Bone marrow (tissue), 2 donors: ENCODE data around the gene USP19.

Source experiments
- DNase-seq, 2 donors: peaks; one replicate each; lab custom pipeline; 2025; lab: John Stamatoyannopoulos, UW

The USP19 gene

DNA sequence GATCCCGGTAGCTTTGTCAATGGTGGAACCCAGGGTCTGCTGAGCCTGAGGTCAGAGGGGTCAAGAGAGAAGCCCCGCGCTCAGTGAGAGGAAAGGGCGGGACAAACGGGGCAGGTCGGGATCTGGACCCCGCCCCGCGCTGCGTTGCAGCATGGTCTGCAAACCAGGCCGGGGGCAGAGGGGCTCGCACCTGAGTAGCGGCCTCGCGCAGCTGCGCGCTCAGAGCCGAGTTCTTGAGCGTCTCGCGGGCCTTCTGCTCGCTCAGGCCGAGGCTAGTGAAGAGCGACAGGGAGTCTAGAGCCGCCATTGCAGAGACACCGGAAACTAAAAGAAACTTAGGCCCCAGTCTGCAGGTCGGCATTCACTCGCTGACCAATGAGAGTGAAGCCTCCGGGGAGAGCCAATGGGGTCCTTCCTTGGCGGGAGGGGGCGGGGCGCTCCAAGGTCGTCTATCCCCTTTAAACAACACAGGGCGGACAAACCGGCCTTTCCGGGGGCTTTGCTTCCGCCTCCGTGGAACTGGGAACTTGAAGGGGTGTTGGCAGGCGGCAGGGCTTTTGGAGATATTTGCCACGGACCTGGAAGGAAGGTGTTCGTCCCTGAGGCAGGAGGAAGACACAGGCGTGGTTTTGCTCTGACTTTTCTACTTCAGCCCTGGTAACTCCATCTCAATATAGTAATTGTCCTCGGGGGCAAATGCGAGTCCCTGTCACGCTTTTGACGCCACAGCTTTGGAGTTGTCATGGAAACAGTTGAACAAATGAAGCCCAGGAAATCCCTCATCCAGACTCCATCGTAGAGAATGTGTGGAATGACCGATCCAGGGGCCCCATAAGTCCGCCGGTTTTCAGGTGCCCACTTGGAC lies 16.0 kb downstream of the USP19 start, which contains the start of gene QARS1:
QARS1 (minus strand) TSS at position 331 of the 865 bp plus-strand sequence; CDS start at position 307, 24 bp downstream.
- DNase-seq, result peak; percentile 61 to 85

DNA sequence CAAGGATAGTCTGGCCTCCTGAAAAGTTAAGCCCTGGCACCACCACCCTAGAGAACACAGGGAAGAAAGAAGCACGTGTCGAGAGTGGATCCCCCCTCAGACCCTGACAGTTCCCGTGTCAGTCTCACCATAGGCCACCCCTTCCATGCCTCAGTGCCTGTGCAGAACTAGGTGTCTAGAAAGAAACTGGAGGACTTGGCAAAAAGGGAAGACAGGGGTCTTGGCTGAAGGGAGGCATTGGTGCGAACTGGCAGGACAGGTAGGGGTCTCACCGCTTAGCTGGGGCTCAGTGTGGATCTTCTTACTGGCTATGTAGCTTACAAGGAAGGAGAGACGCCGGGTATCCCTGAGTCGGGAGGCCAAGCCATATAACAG lies 16.6 kb downstream of the USP19 start:
- DNase-seq, result no peak

DNA sequence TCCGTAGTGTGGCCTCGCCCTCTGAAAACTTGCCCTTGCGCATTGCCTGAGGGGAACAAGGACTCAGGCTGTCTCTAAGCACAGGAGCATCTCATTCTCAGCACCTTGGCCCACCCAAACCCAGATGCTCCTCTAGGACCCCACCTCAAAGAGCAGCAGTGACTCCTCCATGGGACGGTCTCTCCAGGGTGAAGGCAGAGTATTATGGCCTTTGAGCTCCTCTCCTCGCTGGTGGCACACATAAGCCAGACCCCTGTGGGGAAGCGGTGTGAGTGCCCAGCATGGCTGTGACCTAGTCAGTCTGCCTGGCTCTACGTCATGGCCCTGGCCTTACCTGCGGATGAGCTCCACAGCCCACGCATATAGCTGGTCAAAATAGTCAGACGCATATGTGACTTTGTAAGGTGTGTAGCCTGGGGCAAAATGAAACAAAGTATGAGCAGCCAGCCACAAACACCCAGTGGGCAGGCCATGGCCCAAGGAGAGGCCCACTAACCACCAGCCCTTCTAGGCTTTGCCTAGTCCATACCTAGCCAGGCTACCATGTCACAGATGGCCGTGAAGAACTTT lies 20.5 kb downstream of the USP19 start:
- DNase-seq, result no peak

DNA sequence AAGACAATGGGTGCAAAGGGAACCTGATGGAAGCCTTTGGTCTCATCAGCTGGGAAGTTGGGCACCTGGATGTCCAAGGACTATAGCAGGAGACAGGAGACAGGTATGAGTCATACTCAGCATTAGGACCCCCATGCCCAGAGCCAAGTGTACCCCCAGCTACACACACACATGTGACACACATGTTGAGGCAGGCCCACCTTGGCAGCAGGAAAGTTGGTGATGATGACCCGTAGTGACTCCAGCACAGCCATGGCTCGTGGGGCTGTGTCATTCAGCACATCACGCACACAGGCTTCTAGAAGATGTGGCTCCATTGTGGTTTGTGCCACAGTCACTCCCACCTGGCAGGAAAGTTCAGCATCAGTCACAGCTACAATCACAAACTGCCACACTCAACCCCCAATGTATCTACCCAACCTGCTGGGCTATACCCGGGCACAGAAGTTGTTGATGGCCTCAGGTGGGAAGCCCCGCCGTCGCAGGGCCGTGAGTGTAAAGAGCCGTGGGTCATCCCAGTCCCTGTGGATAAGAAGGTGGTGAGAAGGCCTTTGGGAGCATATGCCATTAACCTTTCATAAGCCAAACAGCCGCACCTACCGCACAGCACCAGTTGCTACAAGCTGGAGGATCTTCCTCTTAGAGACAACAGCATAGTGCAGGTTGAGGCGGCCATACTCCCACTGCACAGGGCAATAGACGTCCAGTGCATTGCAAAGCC lies 21.6 kb downstream of the USP19 start:
- DNase-seq, result no peak

DNA sequence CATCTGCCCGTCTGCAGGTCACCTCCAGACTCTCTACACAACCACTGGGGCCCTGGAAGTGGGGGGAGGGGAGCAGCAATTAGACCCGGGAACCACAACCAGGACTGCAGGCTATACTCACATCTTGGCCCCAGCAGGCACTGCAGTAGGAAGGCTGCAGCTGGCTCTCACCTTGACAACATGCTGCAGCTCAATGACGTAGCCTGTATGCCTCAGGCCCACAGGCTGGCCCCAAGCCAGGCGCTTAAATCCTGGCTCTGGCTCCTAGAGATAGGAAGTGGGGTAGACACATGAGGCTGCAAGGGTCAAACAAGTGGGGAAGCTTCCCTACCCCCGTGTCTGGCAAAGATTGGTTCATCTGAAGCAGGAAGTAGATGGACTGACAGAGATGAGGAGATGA lies 22.2 kb downstream of the USP19 start:
- DNase-seq, result no peak

DNA sequence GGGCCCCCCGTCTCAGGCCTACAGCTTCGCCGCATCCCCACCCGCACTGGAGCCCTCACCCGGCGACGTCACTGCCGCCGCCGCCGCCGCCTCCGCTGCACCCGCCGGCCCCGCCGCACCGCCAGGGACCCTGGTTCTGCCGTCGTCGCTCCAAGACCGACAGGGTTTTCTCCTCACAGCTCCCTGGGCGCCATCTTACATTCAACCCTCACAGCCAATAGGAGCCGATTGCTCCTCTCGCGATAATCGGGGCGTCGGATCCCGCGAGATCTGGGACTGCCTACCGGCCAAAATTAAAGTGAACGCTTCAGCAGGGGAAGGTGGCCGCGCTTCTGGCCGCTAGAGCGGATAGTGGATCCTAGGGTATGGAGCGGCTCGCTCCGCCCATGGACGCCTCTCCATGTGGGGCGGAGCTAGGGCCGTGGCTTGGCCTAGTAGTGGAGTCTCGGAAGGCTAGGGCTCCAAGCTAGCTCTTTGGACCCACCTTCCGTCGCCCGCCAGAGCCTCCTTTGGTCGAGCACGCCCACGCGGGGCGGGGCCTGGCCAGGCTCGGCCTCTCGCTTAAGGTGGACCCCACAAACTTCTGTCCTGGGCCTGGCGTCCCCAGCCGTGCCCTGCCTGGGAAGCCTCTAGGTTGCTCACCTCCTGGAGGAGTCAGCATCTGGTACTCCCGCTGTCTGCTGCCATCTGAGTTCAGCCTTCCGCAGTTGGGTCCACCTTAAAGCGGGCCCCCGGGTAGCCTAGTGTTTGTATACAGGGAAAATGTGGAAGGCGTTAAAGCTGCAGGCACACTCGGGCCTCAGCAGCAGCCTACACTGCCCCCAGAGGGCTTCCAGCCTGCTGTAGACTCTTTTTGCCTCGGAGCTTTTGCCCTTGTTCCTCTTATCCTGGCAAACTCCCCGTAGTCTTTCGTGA lies 26.5 kb downstream of the USP19 start, which contains the start of gene QRICH1:
QRICH1 (minus strand) TSS at position 219 of the 915 bp plus-strand sequence. CDS start 17,054 bp downstream, outside the sequence.
- peak; percentile 99 for DNase-seq

DNA sequence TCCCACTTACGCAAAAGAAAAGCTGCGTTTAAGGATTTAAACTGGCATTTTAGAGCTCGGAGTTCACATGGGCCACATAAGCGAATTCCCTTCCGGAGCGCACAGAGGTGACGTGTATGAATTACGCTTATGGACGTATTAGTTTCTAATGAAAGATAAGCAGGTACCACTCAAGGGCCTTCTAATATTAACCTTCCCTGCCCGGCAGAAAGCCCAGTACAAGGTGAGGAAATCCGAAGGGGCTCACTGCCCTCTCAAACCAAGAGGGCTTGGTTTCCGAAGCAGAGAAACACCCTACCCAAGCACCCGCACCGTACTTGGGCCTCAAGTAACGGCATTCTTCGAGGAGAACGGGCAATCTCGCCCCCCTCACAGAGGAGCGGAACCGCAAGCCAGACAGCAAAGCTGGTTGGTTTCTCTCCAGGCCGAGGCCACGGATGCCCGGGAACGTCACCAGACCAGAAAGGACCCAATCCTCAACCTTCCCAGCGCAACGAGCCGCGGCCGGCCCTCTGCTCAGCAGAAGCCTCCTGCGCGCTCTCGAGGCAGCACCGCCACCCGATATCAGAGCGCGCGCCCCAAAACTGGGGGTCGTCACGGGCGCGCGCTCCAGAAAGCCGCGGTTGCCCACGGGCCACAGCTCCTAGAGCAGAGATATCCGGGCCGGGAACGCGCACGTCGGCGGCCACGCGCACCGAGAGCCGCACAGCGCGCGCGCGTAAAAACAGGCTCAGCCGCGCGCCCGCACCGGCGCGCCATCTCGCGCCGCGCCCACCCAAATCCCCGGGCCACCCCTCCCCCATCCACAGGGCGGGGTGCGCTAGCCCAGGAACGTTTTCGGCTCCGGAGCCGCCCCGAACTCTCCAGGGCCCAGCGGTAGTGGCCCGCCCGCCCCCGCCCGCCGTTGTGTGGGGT lies 27.4 kb downstream of the USP19 start:
- peak; percentile 13 to 77 for DNase-seq

DNA sequence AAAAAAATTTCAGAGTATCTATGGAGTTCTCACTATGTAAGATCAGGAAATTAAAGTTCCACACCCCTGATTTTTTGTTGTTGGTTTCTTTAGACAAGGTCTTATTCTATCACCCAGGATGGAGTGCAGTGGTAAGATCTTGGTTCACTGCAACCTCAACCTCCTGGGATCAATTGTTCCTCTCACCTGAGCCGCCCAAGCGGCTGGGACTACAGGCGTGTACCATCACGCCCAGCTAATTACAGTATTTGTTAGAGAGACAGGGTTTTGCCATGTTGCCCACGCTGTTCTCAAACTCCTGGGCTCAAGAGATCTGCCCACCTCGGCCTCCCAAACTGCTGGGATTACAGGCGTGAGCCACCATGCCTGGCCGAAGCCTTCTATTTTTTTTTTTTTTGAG lies 39.2 kb downstream of the USP19 start:
- no peak for DNase-seq

DNA sequence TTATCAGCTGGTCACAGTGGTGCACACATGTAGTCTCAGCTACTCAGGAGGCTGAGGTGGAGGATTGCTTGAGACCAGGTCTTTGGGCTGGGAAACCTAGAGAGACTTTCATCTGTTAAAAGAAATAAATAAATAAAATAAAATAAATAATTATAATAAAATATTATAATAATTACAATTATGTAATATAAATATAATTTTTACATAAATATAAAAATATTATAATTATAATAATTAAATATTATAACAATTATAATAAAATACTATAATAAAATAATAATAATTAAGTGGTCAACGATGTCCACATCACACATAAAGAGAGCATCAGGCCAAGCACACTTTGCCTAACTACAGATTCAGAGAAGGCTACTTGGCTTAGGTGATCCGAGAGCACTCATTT lies 41.4 kb downstream of the USP19 start:
- no peak for DNase-seq

DNA sequence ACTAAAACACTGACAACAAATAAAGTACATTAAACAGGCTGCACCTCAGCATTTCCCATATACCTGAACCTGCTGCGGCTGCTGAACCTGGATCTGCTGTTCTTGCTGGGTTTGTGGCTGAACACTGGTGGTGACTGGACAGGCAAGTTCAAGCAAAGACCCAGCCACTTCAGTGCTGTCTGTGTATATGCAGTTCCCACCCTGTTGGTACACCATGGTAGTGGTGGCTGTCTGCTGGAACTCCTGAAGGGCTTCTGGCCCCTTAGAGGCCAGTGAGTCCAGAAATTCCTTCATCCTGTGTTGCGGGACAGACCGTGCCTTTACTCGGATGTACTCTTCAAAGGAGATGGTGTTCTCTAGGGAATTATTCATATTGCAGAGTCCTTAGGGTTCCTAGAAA lies 44.0 kb downstream of the USP19 start:
- no peak for DNase-seq

DNA sequence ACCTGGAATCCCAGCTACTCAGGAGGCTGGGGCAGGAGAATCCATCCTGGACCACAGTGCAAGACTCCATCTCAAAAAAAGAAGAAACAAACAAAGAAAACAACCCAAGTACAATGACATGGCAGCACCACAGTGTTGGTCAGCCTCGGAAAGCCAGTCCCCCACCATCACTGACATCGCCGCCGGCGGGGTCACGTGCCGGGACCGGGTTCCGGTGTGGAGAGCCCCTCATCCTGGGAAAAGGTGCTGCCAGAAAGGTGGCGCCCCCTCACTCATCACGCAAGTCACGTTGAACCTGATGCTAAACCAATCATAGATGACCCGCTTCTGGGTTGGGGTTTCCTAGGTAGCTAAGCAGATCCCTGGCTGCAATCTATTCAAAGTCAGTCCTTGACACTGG lies 44.5 kb downstream of the USP19 start:
- no peak for DNase-seq
